CD4-positive, alpha-beta T cell (primary cell): ENCODE results near the gene SLC24A4. TPM values are rescaled to one million over a fixed set of nuclear protein-coding genes. Genes with fewer than 3 reads are reported as not detected.

ENCODE experiments used
- ATAC-seq: fragments of 200-7000 bp; cut with Tn5 transposase; one replicate; pipeline ENCODE4 v1.10.0; 2022; ENCODE audit warnings: mild to moderate bottlenecking; ENCODE audit not compliant: poor library complexity
- CTCF ChIA-PET: fragments of 350-600 bp; sonication (Branson Sonifier 250); formaldehyde crosslinking; loops from one replicate; lab custom pipeline; 2021; ENCODE audit warnings: antibody characterized with exemption, inconsistent platforms; lab: Charles Lee
- POLR2A ChIA-PET: fragments of 350-600 bp; sonication (Branson Sonifier 250); formaldehyde crosslinking; loops from one replicate; lab custom pipeline; 2021; ENCODE audit warnings: antibody characterized with exemption, inconsistent platforms; lab: Charles Lee
- DNase-seq, 14 experiments: peaks; one replicate each; pipeline ENCODE4 v3.0.0-alpha.2; 2013 to 2020; ENCODE audit warnings: mixed read lengths in 2 of 14
- H3K27ac ChIP-seq, 2 donors: one replicate each; pipeline versions ENCODE4 v1.5.1 to v1.7.0; 2013; ENCODE audit warnings: low read length in 2 of 2, low read depth in 1 of 2, mild to moderate bottlenecking in 1 of 2
- H3K27me3 ChIP-seq, 2 experiments: 1 replicate in 1 of 2; 2 replicates in 1 of 2; pipeline versions ENCODE4 v1.6.1 to v1.7.0; 2013; ENCODE audit warnings: low read length in 2 of 2, control low read depth in 1 of 2, mild to moderate bottlenecking in 1 of 2, moderate library complexity in 1 of 2; ENCODE audit not compliant: insufficient read depth in 2 of 2, control insufficient read depth in 1 of 2
- H3K36me3 ChIP-seq: one replicate; pipeline ENCODE4 v1.6.1; 2013; ENCODE audit warnings: low read length, control low read depth; ENCODE audit not compliant: insufficient read depth
- H3K4me1 ChIP-seq: one replicate; pipeline ENCODE4 v1.6.1; 2013; ENCODE audit warnings: low read length, control low read depth; ENCODE audit not compliant: insufficient read depth
- H3K4me3 ChIP-seq: one replicate; pipeline ENCODE4 v1.5.1; 2013; ENCODE audit warnings: mild to moderate bottlenecking, low read length, moderate library complexity
- H3K9me3 ChIP-seq, 2 experiments: 1 replicate in 1 of 2; 2 replicates in 1 of 2; pipeline versions ENCODE4 v1.6.1 to v1.7.0; 2013; ENCODE audit warnings: low read length in 2 of 2, mild to moderate bottlenecking in 2 of 2, control low read depth in 1 of 2, moderate library complexity in 1 of 2; ENCODE audit not compliant: control insufficient read depth in 1 of 2, insufficient read depth in 1 of 2
- H3K27ac Mint-ChIP-seq: one replicate; pipeline ENCODE4 v1.8.0; 2020; ENCODE audit warnings: mixed read lengths
- H3K27me3 Mint-ChIP-seq: one replicate; pipeline ENCODE4 v1.8.0; 2021; ENCODE audit warnings: mixed read lengths
- H3K36me3 Mint-ChIP-seq: one replicate; pipeline ENCODE4 v1.8.0; 2021; ENCODE audit warnings: low read depth, mixed read lengths
- H3K4me1 Mint-ChIP-seq: one replicate; pipeline ENCODE4 v1.8.0; 2021; ENCODE audit warnings: low read depth, mixed read lengths
- H3K4me3 Mint-ChIP-seq: one replicate; pipeline ENCODE4 v1.8.0; 2020; ENCODE audit warnings: mild to moderate bottlenecking, mixed read lengths
- H3K9me3 Mint-ChIP-seq: one replicate; pipeline ENCODE4 v1.8.0; 2020; ENCODE audit warnings: mixed read lengths
- CTCF ChIP-seq: fragments of 200-600 bp; IDR thresholded peaks from one replicate; pipeline ENCODE4 v1.8.0; 2022; ENCODE audit warnings: antibody characterized with exemption, mild to moderate bottlenecking
- intact Hi-C, 2 experiments: fragments of 100-400 bp; cut with DNase I in 1 of 2; cut with micrococcal nuclease in 1 of 2; formaldehyde crosslinking; loops; one replicate each; pipeline versions ENCODE4 v1.15.1 to v1.9.0; 2023 to 2025; cut with DNase I, micrococcal nuclease
- total RNA-seq, 174 experiments: library from RNA in 2 of 174; stranded (reverse) in 2 of 174; gene quantifications; one replicate each; pipeline ENCODE4 v1.2.3 and lab custom pipeline; 2021 to 2026

The SLC24A4 gene
- total RNA-seq, 2 experiments from 2014 or later, result 0.11 to 0.19 TPM

- no peaks in the 10 kb centered on the region for H3K27me3 ChIP-seq
- ChIA-PET CTCF (no interaction called here), POLR2A (interaction anchor here (0.6 kb wide), 1 partner anchor 70 kb away, joined by 3 read pairs; no protein-coding TSS in a partner anchor)
- ATAC-seq (no peak), DNase-seq (no peak)
- no peak overlapping the region for H3K27ac ChIP-seq
- peaks cover 19% of the 10 kb centered on the region for H3K4me1 Mint-ChIP-seq
- H3K27ac Mint-ChIP-seq, result no peak overlapping the region
- H3K9me3 ChIP-seq, result peaks cover 11 to 13% of the 10 kb centered on the region in 2 experiments
- intact Hi-C loops, result no loop called here
- H3K36me3 Mint-ChIP-seq, result no peaks in the 10 kb centered on the region
- no peak overlapping the region for H3K4me3 Mint-ChIP-seq
- peaks cover 4% of the 10 kb centered on the region for H3K9me3 Mint-ChIP-seq
- H3K4me3 ChIP-seq, result no peak overlapping the region
- TF ChIP-seq CTCF, result no peak
- H3K4me1 ChIP-seq, result peaks cover 13% of the 10 kb centered on the region
- H3K27me3 Mint-ChIP-seq, result no peaks in the 10 kb centered on the region
- H3K36me3 ChIP-seq, result no peaks in the 10 kb centered on the region
Observed at GRCh38 chr14:92465353-92466055, 142.5 kb downstream of the SLC24A4 start.

DNA sequence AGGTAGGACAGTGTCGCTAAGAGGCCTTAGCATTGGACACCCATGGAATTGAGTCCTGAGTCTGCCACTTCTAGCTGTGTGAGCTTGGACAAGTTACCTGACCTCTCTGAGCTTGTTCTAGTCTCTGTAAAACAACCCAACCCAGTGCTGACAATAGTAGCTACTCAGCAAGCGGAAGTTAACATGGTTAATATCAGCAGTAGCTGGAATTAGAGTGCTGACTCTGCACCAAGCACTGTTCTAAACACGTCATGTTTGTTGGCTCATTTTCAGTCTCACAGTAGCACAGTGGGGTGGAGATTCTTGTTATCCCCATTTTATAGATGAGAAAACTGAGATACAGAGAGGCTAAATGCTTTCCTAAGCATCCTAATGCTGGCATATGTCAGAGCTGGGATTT is 143.1 kb downstream of the SLC24A4 start:
- Histone ChIP-seq H3K36me3 (no peaks in the 10 kb centered on the region), H3K4me3 (no peak overlapping the region), H3K9me3 (peaks cover 11 to 13% of the 10 kb centered on the region in 2 experiments), H3K4me1 (peaks cover 10% of the 10 kb centered on the region), H3K27ac (no peak overlapping the region), H3K27me3 (no peaks in the 10 kb centered on the region)
- ATAC-seq, result no peak
- Mint-ChIP-seq H3K4me1 (peaks cover 17% of the 10 kb centered on the region), H3K27me3 (no peaks in the 10 kb centered on the region), H3K4me3 (no peak overlapping the region), H3K9me3 (peaks cover 4% of the 10 kb centered on the region), H3K36me3 (no peaks in the 10 kb centered on the region), H3K27ac (no peak overlapping the region)
- intact Hi-C loops, result no loop called here
- ChIA-PET POLR2A (no interaction called here), CTCF (interaction anchor here (0.7 kb wide), 1 partner anchor 137 kb away, joined by 3 read pairs; no protein-coding TSS in a partner anchor)
- TF ChIP-seq CTCF, result no peak
- DNase-seq, result peak in 2 of 14 experiments; percentile 19 to 29

DNA sequence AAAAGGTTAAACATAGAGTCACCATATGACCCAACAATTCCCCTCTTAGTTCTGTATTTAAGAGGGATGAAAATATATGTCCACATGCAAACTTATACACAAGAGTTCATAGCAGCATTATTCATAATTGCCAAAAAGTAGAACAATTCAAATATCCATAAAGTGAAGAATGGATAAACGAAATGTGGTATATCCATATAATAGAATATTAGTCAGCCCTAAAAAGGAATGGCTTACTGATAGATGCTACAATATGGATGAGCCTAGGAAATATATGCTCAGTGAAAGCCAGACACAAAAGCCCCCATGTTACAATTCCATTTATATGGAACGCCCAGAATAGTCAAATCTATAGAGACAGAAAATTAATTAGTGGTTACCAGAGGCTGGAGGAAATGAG is 146.6 kb downstream of the SLC24A4 start:
- no peak for ATAC-seq
- no peaks in the 10 kb centered on the region for H3K4me1 Mint-ChIP-seq
- POLR2A ChIA-PET, result no interaction called here

More for the DNA sequence above, 146.6 kb downstream of the SLC24A4 start:
- H3K36me3 ChIP-seq, result no peaks in the 10 kb centered on the region
- H3K9me3 ChIP-seq, result peaks cover 11 to 13% of the 10 kb centered on the region in 2 experiments
- no peak for TF ChIP-seq CTCF
- CTCF ChIA-PET, result no interaction called here
- Mint-ChIP-seq H3K27me3 (no peaks in the 10 kb centered on the region), H3K36me3 (no peaks in the 10 kb centered on the region), H3K27ac (no peak overlapping the region), H3K9me3 (peaks cover 4% of the 10 kb centered on the region), H3K4me3 (no peak overlapping the region)
- intact Hi-C loops, result no loop called here
- peaks cover 4% of the 10 kb centered on the region for H3K4me1 ChIP-seq
- H3K27ac ChIP-seq, result no peak overlapping the region
- DNase-seq, result no peak
- no peaks in the 10 kb centered on the region for H3K27me3 ChIP-seq
- H3K4me3 ChIP-seq, result no peak overlapping the region
